GM10266 (cell line): ENCODE results near the gene KLF15.

Source experiments
- DNase-seq: peaks from one replicate; pipeline ENCODE4 v3.0.0; 2012; ENCODE audit errors: extremely low spot score
- TF ChIP-seq, protein P1 (sequence below): IDR thresholded peaks from 2 replicates; pipeline ENCODE4 v1.5.1; 2012; ENCODE audit warnings: mild to moderate bottlenecking, low read depth; ENCODE audit not compliant: control insufficient read depth, insufficient read depth; ENCODE audit errors: missing control alignments

KLF15 gene

GRCh38 chr3:126345641-126346460 is 11.4 kb downstream of the KLF15 start:
- TF ChIP-seq, protein P1, sequence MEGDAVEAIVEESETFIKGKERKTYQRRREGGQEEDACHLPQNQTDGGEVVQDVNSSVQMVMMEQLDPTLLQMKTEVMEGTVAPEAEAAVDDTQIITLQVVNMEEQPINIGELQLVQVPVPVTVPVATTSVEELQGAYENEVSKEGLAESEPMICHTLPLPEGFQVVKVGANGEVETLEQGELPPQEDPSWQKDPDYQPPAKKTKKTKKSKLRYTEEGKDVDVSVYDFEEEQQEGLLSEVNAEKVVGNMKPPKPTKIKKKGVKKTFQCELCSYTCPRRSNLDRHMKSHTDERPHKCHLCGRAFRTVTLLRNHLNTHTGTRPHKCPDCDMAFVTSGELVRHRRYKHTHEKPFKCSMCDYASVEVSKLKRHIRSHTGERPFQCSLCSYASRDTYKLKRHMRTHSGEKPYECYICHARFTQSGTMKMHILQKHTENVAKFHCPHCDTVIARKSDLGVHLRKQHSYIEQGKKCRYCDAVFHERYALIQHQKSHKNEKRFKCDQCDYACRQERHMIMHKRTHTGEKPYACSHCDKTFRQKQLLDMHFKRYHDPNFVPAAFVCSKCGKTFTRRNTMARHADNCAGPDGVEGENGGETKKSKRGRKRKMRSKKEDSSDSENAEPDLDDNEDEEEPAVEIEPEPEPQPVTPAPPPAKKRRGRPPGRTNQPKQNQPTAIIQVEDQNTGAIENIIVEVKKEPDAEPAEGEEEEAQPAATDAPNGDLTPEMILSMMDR = no peak
- no peak for DNase-seq

- DNase-seq = no peak
- TF ChIP-seq, protein P1 = no peak
Measured at GRCh38 chr3:126345231-126345630, 12.0 kb downstream of the KLF15 start.

DNA sequence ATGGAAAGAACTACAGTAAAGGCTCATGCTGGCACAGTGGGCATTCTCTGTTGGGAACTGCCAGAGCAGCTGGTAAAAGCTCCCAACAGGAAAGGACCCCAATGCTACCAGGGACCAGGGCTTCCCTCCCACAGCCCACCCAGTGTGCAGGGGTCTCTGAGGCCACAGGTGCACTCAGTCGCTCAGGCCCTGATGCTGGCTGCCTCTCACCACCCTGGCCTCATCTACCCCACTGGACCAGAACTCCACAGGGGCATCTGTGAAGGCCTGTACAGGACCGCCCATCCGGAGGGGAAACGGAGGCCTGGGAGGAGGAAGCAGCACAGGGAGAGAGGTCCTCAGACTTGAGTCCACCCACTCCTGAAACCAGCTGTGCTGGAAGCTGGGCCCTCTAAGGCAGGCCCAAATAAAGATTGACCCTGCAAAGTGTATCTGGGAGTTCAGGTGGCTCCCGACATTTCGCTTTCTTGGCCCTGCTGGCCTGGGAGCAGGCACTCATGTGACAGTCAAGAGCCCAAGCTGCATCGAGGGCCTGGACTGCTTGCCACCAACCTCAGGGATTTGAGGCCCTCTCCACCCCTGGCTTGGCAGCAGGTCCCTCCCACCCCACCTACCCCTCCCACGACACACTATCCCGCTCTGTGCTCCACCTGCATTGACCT is 12.7 kb downstream of the KLF15 start:
- TF ChIP-seq, protein P1 = no peak
- DNase-seq = no peak

- no peak for DNase-seq
- TF ChIP-seq, protein P1 = no peak
Measured at GRCh38 chr3:126343649-126344035, 13.6 kb downstream of the KLF15 start.

DNA sequence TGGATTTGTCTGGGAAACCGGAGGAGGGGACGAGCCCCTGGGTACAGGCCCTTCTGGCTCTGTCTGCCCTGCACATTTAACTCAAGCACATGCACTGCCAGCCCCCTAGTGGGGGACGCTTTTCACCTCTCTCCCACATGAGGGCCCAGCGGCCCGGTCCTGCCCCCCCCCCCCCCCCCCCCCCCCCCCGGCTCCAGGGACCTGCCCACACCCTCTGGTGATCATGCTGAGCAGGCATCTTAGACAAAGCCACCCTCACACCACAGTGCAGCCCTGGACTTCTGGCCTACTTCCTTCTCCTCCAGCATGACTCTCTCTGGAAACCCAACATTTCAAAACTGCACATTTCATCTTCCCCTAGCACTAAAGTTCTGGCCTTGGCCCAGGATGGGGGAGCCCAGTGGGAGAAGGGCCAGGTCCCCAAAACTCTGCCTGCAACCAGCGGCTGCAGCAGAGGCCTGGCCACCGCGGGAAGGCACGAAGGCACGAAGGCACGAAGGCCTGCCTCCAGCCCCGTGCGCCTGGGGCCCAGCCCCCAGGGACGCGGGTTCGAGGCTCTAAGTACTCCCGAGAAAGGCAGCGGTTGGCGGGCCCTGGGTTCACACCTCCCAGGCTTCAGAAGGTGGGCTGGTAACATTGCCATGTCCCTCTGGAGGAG is 14.1 kb downstream of the KLF15 start:
- no peak for DNase-seq
- TF ChIP-seq, protein P1 = no peak

GRCh38 chr3:126342211-126342610 is 15.0 kb downstream of the KLF15 start:
- TF ChIP-seq, protein P1 = no peak
- no peak for DNase-seq
